ENCODE measurements around the gene BTRC. TPM values are rescaled to one million over a fixed set of nuclear protein-coding genes. Genes with fewer than 3 reads are reported as not detected.

Gene BTRC
- total RNA-seq, 1 experiment from 2014 or later: 22.4 TPM

DNA sequence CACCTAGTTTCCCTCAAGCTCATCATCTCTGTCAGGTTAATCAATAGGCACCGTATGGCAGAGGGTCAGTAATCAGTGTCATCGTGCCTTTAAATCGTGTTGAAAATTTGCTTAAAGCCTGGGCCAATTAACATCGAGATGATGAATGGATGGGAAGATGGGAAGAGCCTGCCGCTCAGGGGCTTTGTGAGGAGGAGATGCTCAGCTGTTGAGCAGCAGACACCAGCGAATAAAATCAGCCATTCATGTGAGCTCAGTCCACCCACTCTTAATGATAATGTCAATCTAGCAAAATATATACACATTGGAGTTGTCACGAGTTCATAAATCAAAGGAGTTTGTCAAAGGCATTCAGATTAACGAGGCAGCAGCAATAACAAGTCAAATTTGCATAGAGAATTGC, 97.7 kb downstream of the BTRC start:
- no peaks in the 10 kb centered on the region for H3K36me3 Mint-ChIP-seq
- peaks cover 6% of the 10 kb centered on the region for H3K4me1 Mint-ChIP-seq
- H3K9me3 Mint-ChIP-seq: no peaks in the 10 kb centered on the region
- POLR2A ChIA-PET: interaction anchor here (0.6 kb wide), 1 partner anchor 10 kb away, joined by 5 read pairs; no protein-coding TSS in a partner anchor
- TF ChIP-seq, protein P1, sequence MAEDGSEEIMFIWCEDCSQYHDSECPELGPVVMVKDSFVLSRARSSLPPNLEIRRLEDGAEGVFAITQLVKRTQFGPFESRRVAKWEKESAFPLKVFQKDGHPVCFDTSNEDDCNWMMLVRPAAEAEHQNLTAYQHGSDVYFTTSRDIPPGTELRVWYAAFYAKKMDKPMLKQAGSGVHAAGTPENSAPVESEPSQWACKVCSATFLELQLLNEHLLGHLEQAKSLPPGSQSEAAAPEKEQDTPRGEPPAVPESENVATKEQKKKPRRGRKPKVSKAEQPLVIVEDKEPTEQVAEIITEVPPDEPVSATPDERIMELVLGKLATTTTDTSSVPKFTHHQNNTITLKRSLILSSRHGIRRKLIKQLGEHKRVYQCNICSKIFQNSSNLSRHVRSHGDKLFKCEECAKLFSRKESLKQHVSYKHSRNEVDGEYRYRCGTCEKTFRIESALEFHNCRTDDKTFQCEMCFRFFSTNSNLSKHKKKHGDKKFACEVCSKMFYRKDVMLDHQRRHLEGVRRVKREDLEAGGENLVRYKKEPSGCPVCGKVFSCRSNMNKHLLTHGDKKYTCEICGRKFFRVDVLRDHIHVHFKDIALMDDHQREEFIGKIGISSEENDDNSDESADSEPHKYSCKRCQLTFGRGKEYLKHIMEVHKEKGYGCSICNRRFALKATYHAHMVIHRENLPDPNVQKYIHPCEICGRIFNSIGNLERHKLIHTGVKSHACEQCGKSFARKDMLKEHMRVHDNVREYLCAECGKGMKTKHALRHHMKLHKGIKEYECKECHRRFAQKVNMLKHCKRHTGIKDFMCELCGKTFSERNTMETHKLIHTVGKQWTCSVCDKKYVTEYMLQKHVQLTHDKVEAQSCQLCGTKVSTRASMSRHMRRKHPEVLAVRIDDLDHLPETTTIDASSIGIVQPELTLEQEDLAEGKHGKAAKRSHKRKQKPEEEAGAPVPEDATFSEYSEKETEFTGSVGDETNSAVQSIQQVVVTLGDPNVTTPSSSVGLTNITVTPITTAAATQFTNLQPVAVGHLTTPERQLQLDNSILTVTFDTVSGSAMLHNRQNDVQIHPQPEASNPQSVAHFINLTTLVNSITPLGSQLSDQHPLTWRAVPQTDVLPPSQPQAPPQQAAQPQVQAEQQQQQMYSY (CRISPR knock-in tag; IDR thresholded peaks at IDR 0.05): no peak
- TF ChIP-seq ELF4 (CRISPR knock-in tag; IDR thresholded peaks at IDR 0.05; ENCODE audit: low read depth) (no peak), RORB (CRISPR knock-in tag; IDR thresholded peaks at IDR 0.05) (no peak), ZNF671 (CRISPR knock-in tag; IDR thresholded peaks at IDR 0.05) (no peak), ZNF396 (CRISPR knock-in tag; IDR thresholded peaks at IDR 0.05; ENCODE audit: borderline replicate concordance) (no peak), ETV6 (CRISPR knock-in tag; IDR thresholded peaks at IDR 0.05) (no peak)
- TF ChIP-seq, protein P2, sequence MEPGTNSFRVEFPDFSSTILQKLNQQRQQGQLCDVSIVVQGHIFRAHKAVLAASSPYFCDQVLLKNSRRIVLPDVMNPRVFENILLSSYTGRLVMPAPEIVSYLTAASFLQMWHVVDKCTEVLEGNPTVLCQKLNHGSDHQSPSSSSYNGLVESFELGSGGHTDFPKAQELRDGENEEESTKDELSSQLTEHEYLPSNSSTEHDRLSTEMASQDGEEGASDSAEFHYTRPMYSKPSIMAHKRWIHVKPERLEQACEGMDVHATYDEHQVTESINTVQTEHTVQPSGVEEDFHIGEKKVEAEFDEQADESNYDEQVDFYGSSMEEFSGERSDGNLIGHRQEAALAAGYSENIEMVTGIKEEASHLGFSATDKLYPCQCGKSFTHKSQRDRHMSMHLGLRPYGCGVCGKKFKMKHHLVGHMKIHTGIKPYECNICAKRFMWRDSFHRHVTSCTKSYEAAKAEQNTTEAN (CRISPR knock-in tag; IDR thresholded peaks at IDR 0.05): no peak
- TF ChIP-seq, protein P3, sequence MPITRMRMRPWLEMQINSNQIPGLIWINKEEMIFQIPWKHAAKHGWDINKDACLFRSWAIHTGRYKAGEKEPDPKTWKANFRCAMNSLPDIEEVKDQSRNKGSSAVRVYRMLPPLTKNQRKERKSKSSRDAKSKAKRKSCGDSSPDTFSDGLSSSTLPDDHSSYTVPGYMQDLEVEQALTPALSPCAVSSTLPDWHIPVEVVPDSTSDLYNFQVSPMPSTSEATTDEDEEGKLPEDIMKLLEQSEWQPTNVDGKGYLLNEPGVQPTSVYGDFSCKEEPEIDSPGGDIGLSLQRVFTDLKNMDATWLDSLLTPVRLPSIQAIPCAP (CRISPR knock-in tag; IDR thresholded peaks at IDR 0.05): no peak
- DNase-seq (ENCODE audit: low spot score) (no peak), ATAC-seq (no peak)
- H3K27me3 Mint-ChIP-seq (ENCODE audit: low read depth): no peaks in the 10 kb centered on the region
- no peak overlapping the region for H3K4me3 Mint-ChIP-seq
- no peak overlapping the region for H3K27ac Mint-ChIP-seq
- CTCF ChIA-PET: interaction anchor here (0.6 to 7.3 kb wide), 4 partner anchors 10 to 150 kb away, joined by 3 to 58 read pairs (median 6); no protein-coding TSS in a partner anchor

DNA sequence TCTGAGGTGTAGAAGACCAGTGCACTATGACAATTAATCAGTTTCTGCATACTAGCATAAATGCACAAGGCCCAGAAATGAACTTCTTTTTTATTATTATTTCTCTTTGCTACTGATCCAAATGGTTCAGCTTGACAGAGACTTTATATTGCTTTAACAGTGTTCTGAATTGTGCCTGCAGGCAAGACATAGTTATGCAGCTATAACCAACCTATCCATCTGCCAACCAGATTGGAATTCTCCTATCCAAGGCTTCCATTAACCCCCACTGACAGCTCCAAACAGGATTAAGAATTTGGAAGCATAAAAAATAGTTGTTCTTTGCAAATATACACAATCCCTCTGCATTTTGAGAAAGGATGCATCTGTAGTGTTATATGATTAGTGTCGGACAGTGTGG, 98.2 kb downstream of the BTRC start:
- 0 out of 2 replicates have a peak, but pooled peaks cover under 1% of the 10 kb centered on the region for H3K4me1 Mint-ChIP-seq
- ATAC-seq: no peak

More for the DNA sequence above, 98.2 kb downstream of the BTRC start:
- H3K27ac Mint-ChIP-seq: no peak overlapping the region
- H3K4me3 Mint-ChIP-seq: no peak overlapping the region
- no peaks in the 10 kb centered on the region for H3K36me3 Mint-ChIP-seq
- no peak for DNase-seq (ENCODE audit: low spot score)
- ChIA-PET CTCF (interaction anchor here (0.6 to 7.3 kb wide), 4 partner anchors 11 to 151 kb away, joined by 3 to 58 read pairs (median 6); no protein-coding TSS in a partner anchor), POLR2A (interaction anchor here (0.6 kb wide), 1 partner anchor 10 kb away, joined by 5 read pairs; no protein-coding TSS in a partner anchor)
- TF ChIP-seq SMAD3 (CRISPR knock-in tag; IDR thresholded peaks at IDR 0.05; ENCODE audit: borderline replicate concordance) (no peak), GTF2I (CRISPR knock-in tag; conservative IDR thresholded peaks at IDR 0.05) (no peak), ZNF423 (CRISPR knock-in tag; IDR thresholded peaks at IDR 0.05) (no peak), TCF7 (CRISPR knock-in tag; IDR thresholded peaks at IDR 0.05; ENCODE audit: low read depth) (no peak), ZNF671 (CRISPR knock-in tag; IDR thresholded peaks at IDR 0.05) (no peak)
- TF ChIP-seq, protein P4, sequence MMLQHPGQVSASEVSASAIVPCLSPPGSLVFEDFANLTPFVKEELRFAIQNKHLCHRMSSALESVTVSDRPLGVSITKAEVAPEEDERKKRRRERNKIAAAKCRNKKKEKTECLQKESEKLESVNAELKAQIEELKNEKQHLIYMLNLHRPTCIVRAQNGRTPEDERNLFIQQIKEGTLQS (CRISPR knock-in tag; conservative IDR thresholded peaks at IDR 0.05): no peak
- TF ChIP-seq, protein P5, sequence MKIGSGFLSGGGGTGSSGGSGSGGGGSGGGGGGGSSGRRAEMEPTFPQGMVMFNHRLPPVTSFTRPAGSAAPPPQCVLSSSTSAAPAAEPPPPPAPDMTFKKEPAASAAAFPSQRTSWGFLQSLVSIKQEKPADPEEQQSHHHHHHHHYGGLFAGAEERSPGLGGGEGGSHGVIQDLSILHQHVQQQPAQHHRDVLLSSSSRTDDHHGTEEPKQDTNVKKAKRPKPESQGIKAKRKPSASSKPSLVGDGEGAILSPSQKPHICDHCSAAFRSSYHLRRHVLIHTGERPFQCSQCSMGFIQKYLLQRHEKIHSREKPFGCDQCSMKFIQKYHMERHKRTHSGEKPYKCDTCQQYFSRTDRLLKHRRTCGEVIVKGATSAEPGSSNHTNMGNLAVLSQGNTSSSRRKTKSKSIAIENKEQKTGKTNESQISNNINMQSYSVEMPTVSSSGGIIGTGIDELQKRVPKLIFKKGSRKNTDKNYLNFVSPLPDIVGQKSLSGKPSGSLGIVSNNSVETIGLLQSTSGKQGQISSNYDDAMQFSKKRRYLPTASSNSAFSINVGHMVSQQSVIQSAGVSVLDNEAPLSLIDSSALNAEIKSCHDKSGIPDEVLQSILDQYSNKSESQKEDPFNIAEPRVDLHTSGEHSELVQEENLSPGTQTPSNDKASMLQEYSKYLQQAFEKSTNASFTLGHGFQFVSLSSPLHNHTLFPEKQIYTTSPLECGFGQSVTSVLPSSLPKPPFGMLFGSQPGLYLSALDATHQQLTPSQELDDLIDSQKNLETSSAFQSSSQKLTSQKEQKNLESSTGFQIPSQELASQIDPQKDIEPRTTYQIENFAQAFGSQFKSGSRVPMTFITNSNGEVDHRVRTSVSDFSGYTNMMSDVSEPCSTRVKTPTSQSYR (CRISPR knock-in tag; IDR thresholded peaks at IDR 0.05): no peak
- TF ChIP-seq, protein P6, sequence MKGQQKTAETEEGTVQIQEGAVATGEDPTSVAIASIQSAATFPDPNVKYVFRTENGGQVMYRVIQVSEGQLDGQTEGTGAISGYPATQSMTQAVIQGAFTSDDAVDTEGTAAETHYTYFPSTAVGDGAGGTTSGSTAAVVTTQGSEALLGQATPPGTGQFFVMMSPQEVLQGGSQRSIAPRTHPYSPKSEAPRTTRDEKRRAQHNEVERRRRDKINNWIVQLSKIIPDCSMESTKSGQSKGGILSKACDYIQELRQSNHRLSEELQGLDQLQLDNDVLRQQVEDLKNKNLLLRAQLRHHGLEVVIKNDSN (CRISPR knock-in tag; IDR thresholded peaks at IDR 0.05): no peak
- H3K27me3 Mint-ChIP-seq (ENCODE audit: low read depth): no peaks in the 10 kb centered on the region
- H3K9me3 Mint-ChIP-seq: no peaks in the 10 kb centered on the region
